NB4 (cell line): ENCODE results near the gene KRABD2.

ENCODE experiments used
- MYC ChIP-seq: IDR thresholded peaks from 2 replicates; pipeline ENCODE4 v1.6.1; 2011; ENCODE audit warnings: low read depth, low read length
- POLR2A ChIP-seq: IDR thresholded peaks from 2 replicates; pipeline ENCODE4 v1.6.1; 2011; ENCODE audit warnings: mild to moderate bottlenecking; ENCODE audit not compliant: insufficient read length; ENCODE audit errors: extremely low read depth
- TF ChIP-seq, protein P1 (sequence below): IDR thresholded peaks from one replicate; pipeline ENCODE4 v1.5.1; 2012; ENCODE audit warnings: low read depth, low read length
- TF ChIP-seq, protein P2 (sequence below): IDR thresholded peaks from 2 replicates; pipeline ENCODE4 v1.6.1; 2011; ENCODE audit warnings: low read depth, low read length

DNA sequence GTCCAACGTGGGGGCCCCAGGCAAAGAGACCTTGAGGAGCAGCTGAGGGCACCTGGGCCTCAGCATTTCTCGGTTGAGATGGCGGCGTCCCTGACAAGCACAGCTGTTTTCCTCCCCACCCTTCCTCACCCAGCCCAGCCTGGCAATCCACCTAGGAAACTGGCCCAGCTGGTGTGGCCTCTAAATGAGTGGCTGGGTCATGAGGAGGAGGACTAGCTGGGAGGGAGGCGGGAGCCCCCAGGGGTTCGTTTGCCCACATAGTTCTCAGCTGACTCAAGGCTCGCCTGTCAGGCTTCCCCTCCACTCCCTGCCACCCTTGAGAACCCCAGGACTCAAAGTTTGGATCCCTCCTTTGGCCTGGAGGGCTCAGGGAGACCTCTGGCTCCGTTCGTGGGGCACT lies 15.2 kb upstream of the KRABD2 start:
- TF ChIP-seq, protein P1, sequence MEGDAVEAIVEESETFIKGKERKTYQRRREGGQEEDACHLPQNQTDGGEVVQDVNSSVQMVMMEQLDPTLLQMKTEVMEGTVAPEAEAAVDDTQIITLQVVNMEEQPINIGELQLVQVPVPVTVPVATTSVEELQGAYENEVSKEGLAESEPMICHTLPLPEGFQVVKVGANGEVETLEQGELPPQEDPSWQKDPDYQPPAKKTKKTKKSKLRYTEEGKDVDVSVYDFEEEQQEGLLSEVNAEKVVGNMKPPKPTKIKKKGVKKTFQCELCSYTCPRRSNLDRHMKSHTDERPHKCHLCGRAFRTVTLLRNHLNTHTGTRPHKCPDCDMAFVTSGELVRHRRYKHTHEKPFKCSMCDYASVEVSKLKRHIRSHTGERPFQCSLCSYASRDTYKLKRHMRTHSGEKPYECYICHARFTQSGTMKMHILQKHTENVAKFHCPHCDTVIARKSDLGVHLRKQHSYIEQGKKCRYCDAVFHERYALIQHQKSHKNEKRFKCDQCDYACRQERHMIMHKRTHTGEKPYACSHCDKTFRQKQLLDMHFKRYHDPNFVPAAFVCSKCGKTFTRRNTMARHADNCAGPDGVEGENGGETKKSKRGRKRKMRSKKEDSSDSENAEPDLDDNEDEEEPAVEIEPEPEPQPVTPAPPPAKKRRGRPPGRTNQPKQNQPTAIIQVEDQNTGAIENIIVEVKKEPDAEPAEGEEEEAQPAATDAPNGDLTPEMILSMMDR: no peak
- TF ChIP-seq, protein P2, sequence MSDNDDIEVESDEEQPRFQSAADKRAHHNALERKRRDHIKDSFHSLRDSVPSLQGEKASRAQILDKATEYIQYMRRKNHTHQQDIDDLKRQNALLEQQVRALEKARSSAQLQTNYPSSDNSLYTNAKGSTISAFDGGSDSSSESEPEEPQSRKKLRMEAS: no peak
- TF ChIP-seq MYC (no peak), POLR2A (no peak)
